CD1c-positive myeloid dendritic cell (primary cell): ENCODE results near the gene FBXO11.

Experiments
- DNase-seq: peaks from one replicate; pipeline ENCODE4 v3.0.0-alpha.2; 2016; ENCODE audit errors: extremely low spot score

The FBXO11 gene

GRCh38 chr2:47849368-47849767, 56.9 kb downstream of the FBXO11 start:
- no peak for DNase-seq

DNA sequence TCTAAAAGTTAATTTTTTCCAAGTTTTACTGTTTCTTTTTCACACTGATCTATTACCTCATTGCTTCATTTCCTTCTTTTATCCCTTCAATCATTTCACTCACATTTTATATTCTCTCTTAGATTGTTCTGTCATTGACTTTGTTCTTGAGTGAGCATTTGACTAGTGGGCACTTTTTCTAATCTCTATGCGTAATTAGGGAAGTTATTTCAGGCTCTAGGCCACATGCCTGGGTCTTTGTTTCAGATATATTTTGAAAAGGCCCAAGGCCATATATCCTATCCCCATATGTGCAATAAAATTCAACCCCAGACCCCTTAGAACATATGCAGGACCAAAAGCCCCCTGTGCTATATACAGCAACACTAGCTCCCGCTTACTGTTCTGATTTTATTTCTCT, 62.1 kb downstream of the FBXO11 start:
- no peak for DNase-seq

DNA sequence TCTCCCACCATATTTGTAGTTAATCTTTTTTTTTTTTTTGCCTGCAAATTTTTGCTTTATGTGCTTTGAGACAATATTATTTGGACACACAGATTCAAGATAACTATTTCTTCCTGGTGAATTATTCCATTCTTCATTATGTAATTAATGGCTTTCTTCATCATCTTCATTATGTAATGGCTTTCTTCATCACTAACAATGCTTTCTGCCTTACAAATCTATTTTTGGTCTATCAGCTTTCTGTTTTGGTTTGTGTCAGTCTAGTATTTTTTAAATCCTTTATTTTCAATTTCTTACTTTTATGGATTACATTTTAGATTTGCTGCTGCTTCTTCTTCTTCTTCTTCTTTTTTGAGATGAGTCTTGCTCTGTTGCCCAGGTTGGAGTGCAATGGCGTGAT, 62.9 kb downstream of the FBXO11 start:
- DNase-seq = no peak

DNA sequence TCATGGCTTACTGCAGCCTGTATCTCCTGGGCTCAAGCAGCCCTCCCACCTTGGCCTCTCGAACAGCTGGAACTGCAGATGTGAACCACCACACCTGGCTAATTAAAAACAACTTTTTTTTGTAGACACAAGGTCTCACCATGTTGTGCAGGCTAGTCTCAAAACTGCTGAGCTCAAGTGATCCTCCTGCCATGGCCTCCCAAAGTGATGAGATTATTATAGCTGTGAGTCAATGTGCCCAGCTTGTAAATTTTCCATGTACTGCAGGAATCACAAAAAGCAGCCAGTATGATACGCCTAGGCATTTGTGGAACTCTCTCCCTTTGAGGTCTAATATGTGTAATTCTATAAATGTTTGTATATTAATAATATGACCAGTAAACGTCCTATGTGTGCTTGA, 63.5 kb downstream of the FBXO11 start:
- DNase-seq = no peak

- DNase-seq = no peak
Observed at GRCh38 chr2:47838686-47839085, 67.6 kb downstream of the FBXO11 start.

- DNase-seq = no peak
Observed at GRCh38 chr2:47838249-47838648, 68.0 kb downstream of the FBXO11 start.

- no peak for DNase-seq
Observed at GRCh38 chr2:47833516-47833968, 72.8 kb downstream of the FBXO11 start.

GRCh38 chr2:47822518-47822917, 83.8 kb downstream of the FBXO11 start:
- DNase-seq = no peak

DNA sequence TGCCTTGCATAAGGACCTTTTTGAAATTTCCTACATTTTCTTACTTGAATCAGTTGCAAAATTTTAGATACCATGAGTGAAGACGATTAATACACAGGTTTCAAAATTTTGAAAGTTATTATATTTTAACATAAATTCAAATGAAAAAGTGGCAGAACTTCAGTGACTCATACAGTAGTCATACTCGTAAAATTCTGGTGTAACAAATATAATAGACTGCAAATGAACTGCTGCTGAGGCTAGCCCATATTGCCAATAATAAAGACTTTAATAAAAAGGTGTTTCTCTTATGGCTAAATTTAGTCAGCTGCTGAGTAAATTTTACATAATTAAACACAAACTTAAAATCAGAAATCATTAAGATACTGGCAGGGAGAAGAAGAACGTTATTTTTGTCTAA, 86.5 kb downstream of the FBXO11 start:
- no peak for DNase-seq

DNA sequence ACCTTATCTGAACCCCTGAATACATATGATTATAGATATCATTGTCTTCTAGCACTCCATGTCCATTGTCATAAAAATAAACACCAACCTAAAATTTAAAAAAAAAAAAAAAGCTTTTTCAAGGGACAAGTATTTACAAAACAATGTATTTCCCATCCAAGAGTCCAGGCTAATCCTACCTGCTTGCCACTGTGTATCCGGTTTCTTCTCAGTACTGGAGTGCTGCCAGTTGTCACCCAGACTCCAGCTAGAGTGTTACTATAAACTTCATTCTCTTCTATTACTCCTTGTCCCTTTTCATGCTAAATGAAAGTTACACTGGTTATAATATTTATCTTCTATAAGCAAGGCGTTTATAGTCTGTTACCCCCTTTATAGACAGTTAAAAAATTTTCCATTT, 87.5 kb downstream of the FBXO11 start:
- DNase-seq = no peak

DNA sequence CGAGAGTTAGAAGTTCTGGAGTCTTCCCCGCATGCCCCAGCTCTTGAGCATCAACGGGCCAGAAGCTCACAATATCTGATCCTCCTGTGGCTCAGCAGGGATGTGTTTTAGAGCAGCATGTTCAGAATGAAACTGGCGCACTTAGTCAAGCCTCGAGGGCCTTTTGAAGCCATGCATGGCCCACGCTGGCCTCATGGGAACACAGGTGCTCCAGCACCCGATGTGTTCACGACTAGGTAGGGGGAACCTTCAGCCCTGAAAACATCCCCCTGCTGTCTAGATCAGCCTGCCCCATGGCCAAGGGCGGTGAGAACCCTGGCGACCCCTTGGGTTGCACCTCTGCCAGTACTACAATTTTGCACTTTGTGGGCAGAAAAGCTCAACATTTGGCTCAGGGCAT, 90.5 kb downstream of the FBXO11 start:
- no peak for DNase-seq

- DNase-seq = no peak
Observed at GRCh38 chr2:47811668-47812067, 94.6 kb downstream of the FBXO11 start.

DNA sequence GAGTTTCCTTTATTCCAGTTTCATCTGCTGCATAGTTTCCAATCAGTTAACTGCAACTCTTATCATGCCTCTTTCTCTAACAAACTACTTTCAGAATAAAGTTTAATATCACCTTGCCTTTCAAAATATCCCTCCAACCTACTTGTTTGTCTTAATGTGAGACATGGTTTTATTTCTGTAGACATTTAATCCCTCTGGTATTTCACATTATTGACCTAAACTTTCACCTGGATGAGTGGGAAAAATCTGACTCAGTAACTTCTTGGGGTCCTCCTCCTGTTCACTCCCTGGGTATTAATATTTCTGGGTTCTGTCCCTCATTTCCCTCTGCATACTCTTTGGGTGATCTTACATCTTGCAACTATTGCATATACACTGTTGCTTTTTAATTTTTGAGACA, 95.4 kb downstream of the FBXO11 start:
- DNase-seq = no peak

GRCh38 chr2:47809903-47810302, 96.4 kb downstream of the FBXO11 start:
- DNase-seq = no peak

DNA sequence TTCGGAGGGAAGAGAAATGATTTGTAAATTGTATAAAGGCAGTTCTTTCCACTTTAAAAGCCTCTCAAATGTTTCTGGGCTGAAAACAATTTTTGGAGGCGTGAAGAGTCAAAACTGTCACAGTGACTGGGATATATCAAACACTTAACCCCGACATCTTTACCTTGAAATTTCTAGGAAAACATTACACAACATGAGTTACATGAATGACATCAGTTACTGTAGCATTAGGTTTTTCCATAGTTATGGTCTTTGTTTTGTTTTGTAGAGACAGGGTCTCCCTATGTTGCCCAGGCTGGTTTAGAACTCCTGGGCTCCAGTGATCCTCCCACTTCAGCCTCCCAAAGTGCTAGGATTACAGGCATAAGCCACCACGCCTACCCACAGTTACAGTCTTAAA, 97.7 kb downstream of the FBXO11 start:
- DNase-seq = no peak

DNA sequence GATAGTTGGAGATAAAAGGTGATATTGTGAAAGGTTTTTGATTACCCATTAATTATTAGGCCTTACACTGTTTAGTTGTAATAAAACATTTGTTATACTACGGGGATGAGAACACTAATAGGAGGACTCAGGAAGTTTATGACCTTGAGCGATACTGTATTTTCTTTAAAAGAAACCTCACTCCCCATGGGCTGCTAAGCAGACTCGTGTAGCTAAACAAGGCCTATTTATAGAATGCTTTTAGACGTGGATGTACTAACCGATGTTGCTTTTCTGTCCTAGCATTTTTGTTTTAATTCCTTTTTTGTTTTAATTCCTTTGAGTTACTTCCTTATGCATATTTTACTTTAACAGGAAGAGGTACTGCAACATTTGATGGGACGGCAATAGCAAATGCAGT, 100.4 kb downstream of the FBXO11 start:
- DNase-seq = no peak

DNA sequence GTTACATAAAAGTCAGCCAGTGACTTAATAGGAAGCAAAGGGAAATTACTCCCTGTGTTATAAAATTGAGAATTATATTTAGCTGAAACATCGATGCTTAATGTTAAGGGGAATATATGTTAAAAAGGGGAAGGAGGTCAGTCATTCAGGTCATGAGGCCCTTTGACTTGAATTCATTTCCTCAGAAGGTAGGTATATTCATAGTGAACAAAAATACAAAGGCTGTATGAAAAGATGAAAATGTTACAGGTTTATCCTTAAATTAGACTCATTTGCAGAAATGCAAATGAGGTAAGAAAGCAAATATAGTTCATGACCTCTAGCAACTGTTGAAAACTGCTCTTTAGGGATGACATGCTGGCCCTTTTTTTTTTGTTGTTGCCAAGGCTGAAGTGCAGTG, 102.5 kb downstream of the FBXO11 start:
- DNase-seq = no peak

GRCh38 chr2:47803363-47803762, 102.9 kb downstream of the FBXO11 start:
- no peak for DNase-seq

GRCh38 chr2:47801118-47801517, 105.2 kb downstream of the FBXO11 start:
- DNase-seq = no peak

DNA sequence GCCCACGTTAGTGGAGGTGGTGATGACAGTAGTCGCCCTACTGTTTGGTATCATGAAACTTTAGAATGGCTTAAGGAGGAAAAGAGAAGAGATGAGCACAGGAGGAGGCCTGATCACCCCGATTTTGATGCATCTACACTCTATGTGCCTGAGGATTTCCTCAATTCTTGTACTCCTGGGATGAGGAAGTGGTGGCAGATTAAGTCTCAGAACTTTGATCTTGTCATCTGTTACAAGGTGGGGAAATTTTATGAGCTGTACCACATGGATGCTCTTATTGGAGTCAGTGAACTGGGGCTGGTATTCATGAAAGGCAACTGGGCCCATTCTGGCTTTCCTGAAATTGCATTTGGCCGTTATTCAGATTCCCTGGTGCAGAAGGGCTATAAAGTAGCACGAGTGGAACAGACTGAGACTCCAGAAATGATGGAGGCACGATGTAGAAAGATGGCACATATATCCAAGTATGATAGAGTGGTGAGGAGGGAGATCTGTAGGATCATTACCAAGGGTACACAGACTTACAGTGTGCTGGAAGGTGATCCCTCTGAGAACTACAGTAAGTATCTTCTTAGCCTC, 107.2 kb downstream of the FBXO11 start:
- DNase-seq = peak; percentile 29

DNA sequence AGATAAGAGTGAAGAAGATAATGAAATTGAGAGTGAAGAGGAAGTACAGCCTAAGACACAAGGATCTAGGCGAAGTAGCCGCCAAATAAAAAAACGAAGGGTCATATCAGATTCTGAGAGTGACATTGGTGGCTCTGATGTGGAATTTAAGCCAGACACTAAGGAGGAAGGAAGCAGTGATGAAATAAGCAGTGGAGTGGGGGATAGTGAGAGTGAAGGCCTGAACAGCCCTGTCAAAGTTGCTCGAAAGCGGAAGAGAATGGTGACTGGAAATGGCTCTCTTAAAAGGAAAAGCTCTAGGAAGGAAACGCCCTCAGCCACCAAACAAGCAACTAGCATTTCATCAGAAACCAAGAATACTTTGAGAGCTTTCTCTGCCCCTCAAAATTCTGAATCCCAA, 107.7 kb downstream of the FBXO11 start:
- DNase-seq = peak; percentile 37

GRCh38 chr2:47796090-47796697, 110.1 kb downstream of the FBXO11 start:
- no peak for DNase-seq

DNA sequence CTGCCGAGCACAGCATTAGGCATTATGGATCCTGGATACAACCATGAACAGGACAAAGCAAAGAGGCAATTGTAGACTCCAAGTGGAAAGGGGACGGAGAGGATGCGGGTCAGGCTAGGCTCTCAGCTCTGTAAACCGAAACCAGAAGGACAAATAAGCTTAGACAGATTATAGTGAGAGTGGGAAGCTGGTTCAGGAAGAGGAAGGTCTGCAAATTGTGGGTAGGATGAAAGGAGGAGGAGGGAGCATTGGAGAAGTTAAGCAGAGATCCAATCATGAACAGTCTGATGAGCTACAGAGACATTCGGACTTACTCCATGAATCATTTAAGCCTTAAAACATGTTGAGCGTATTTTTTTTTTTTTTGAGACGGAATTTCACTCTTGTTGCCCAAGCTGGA, 120.3 kb downstream of the FBXO11 start:
- DNase-seq = peak; percentile 78

DNA sequence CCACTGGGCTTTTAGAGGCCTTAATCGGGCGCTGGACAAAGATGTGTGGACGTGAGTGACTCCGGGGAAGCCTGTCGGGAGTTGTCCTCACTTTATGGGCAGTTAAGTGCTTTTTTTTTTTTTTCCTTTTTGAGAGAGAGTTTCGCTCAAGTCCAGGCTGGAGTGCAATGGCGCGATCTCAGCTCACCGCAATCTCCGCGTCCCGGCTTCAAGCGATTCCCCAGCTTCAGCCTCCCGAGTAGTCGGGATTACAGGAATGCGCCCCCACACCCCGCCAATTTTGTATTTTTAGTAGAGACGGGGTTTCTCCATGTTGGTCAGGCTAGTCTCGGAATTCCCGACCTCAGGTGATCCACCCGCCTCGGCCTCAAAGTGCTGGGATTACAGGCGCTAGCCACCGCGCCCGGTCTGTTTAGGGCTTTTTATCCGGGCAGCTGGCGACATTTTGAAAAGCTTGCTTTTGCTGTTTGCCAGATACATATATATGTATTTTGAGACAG, 121.9 kb downstream of the FBXO11 start:
- DNase-seq = no peak
